Muscle of back (tissue), 11 donors: Measurements from ENCODE around the gene TXNDC9. TPM values are rescaled to one million over a fixed set of nuclear protein-coding genes. Genes with fewer than 3 reads are reported as not detected.
A peak's percentile ranks its signal among the peaks of the same experiment; 100 is the strongest.
"Not testable (repeated sequence)": the region's sequence is repeated elsewhere in the genome, so short reads cannot be mapped to it uniquely, and the experiment has no call there.

Experiments
- DNase-seq, 3 donors: peaks; one replicate each; pipeline versions ENCODE4 v3.0.0 to v3.0.0-alpha.2; 2013
- polyA plus RNA-seq, 10 donors: library from polyadenylated mRNA; unstranded; fragments of 120-200 nt; gene quantifications; one replicate each; pipeline ENCODE4 v1.2.1, GENCODE V29; 2013; ENCODE audit not compliant: insufficient read length in 10 of 10

Gene TXNDC9
- polyA plus RNA-seq, 10 donors: 22.4 to 27.9 (median 25.1) TPM

DNA sequence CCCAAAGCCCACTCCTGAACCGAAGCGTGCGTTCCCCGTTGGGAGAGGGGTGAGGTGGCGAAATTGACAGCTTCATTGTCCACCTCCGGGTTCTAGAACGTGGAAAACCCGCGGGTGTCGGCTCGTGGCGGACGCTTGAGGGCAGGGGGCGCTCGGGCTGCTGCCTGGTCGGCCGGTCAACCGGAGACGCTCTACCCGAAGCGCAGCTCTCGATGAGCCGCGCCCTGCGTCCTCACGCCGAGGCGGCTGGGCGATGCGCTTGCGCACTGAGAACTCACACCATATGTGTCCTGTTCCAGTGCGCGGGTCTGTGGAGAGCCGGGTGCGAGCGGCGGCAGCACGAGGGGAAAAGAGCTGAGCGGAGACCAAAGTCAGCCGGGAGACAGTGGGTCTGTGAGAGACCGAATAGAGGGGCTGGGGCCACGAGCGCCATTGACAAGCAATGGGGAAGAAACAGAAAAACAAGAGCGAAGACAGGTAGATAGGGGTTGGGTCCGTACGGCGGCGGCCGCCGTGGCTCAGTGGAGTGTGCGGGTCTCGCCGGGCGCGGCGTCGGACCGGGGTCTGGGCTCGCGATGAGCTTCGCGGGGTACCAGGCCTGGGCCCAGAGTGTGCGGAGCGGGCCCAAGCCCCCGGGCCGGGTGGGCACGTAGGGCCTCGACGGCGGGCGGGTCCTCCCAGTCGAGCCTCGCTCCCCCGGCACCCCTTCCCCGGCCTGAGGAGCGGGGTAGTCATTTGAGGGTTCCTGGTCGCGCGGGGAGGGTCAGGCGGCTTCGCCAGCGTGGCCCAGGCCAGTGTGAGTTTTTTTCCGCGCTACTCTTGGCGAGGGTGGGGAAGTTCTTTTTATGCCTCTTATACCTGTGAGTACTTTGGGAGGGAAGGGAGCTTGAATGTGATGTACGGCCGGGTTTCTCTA is 1.2 kb upstream of the TXNDC9 start, which contains the start of gene EIF5B:
Gene EIF5B, plus strand, starts transcription at position 277 of the 916 bp plus-strand sequence. Its CDS starts 166 bp downstream, at position 443.
- peak; percentile 96 to 98 (median 97) for DNase-seq

GRCh38 chr2:99336804-99337112 is 625 bp upstream of the TXNDC9 start:
- no peak for DNase-seq

DNA sequence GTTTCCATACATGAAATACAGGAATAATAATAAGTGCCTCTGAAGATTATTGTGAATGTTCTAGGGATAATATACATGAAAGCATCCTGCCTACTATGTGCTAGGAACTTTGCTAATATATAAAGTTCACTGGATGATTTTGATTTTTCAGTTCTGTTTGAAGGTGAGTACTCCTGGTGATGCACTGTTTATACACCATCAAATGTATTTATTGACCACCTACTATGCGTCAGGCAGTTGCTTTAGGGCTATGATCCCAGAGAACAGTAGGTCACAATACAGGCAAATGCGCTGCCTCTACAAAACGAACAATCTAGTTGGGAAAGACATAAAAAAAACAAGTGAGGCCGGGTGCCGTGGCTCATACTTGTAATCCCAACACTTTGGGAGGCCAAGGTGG is 10.7 kb downstream of the TXNDC9 start:
- DNase-seq: no peak

DNA sequence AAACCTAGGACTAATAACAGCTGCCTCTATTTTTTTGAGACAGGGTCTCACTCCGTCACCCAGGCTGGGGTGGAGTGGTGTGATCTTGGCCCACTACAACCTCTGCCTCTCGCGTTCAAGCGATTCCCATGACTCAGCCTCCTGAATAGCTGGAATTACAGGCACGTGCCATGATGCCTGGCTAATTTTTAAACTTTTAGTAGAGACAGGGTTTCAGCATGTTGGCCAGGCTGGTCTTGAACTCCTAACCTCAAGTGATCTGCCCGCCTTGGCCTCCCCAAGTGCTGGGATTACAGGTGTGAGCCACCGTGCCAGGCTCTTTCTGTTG is 18.3 kb downstream of the TXNDC9 start:
- not testable (repeated sequence) for DNase-seq

DNA sequence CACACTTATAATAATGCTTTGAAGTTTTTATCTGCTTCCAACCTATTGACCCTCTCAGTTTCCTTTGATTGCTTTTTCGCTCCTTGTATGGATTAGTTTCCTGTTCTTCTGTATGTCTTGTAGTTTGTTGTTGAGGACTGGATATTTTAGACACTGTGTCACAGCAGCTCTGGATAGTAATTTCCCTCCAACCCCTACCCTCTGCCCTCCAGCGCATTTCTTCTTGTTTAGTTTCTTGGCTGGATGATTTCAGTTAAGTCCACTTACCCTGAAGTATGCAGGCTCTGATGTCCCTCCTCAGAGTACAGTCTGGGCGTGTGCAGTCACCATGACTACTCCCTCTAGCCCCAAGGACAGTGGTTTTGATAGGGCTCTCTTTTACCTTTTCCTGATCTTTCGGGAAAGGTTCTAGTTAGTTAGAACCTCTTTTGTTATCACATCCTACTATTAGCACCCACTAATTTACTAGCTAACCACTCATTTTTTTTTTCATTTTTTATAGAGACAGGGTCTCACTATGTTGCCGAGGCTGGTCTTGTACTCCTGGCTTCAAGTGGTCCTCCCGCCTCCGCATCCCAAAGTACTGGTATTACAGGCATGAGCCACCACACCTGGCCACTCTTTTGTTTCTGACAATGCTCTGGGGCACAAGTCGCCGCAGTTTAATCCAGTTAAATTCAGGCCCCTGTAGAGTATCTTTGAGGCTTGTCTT is 18.8 kb downstream of the TXNDC9 start:
- DNase-seq: no peak

DNA sequence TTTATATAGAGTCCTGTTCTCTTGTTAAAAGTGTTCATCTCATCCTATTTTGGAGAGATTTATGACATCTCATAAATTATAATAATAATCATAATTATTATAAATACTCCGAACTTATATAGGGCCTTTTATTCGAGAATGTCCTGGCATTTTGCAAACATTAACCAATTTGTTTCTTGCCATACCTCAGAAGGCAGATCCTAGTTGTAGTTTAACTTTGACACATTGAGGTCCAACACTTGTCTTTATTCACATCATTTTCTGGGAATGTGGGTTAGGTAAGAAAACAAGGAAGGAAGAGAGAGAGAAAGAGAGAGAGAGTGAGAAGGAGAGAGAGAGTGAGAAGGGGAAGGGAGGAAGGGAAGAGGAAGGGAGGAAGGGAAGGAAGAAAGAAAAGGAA is 35.0 kb downstream of the TXNDC9 start, which contains the start of gene LYG1:
Gene LYG1, minus strand, starts transcription at position 101 of the 400 bp plus-strand sequence. CDS start 5,527 bp downstream, outside the sequence.
- not testable (repeated sequence) for DNase-seq

DNA sequence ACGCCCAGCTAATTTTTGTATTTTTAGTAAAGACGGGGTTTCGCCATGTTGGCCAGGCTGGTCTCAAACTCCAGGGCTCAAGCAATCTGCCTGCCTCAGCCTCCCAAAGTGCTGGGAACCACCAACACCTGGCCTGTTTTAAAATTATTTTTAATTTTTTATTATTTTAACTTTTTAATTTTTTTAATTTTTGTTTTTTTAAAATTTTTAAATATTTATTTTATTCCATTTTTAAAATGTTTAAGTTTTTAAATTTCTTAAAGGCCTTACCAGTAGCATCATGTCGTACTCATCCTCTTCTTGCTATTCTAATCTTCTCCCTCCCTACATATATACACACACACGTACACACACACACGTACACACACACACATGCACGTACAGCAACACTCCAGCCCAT is 36.6 kb downstream of the TXNDC9 start:
- DNase-seq: no peak

DNA sequence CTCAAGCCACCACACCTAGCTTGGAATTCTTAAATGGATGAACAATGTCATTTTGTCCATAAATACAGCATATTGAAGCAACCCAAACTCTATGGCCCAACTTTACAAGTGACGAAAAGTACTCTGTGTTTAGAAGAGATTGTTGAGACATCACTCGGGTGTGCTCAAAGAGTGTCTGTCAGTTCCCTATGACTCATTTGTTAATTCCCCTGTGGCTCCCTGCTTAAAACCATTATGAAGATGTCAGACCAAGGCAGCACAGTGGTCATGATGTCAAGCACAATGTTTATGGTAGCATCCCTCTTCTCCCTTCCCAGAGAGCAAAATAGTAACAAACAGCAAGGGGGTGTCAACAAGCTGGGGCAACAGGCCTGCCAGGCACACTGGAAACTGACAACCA is 38.1 kb downstream of the TXNDC9 start:
- peak in 1 of 3 donors; percentile 5 for DNase-seq

GRCh38 chr2:99285526-99285925 is 50.6 kb downstream of the TXNDC9 start:
- no peak for DNase-seq

GRCh38 chr2:99279969-99280695 is 56.0 kb downstream of the TXNDC9 start:
- no peak for DNase-seq

DNA sequence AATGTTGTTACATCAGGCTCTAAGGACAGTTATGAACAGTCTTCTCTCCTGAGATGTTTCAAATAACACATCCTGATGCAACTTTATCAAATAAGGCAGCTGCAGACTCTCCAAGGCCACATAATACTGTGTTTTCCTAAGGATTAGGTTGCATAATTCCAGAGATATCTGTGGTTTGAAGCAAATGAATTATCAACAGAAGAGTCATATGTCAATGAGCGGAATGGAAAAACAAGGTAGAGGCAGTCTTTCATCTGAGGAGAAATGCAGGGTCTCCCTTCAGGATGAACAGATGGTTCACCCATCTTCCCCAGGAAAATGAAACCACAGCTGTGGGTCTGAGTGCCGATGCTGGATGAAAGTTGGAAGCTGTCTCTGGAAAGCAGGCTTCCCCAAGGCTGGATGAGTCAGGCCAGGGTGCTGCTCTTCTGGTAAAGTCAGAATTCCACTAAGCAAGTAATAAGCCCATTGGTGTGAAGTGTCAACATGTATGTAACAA is 57.3 kb downstream of the TXNDC9 start:
- DNase-seq: peak in 1 of 3 donors; percentile 83

GRCh38 chr2:99278195-99278765 is 57.9 kb downstream of the TXNDC9 start:
- not testable (repeated sequence) for DNase-seq

DNA sequence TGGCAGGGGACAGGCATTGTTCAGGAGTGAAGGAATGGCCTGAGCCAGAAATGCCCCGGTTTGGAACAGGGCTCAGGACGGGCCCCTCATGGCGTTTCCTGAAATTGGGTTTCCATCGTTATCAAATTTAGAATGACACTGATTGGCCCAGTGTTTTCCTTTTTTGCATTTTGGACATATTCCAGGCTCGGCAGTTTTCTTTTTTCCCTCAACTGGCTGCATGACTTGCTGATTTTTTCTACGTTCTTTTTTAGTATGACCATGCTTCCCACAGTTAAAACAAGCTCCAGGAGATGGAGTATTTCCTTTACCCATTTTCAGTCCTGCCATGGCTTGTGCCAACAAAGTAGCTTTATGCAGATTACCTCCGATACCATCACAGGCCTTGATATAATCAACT is 60.3 kb downstream of the TXNDC9 start:
- DNase-seq: peak in 1 of 3 donors; percentile 2

Other genes with a start within 250 kb of the TXNDC9 start
- gene C2orf15, start 194.6 kb downstream of the TXNDC9 start, polyA plus RNA-seq: under 1 TPM; 0.13 to 0.71 (median 0.55) TPM
- 1 to 10 TPM; 1.3 to 3.9 (median 2.4) TPM for gene TSGA10, start 181.4 kb downstream of the TXNDC9 start, polyA plus RNA-seq
- 10 to 100 TPM in 1 of 10 donors, 1 to 10 TPM in 9; 6.3 to 11.6 (median 9.0) TPM for gene LIPT1, start 181.4 kb downstream of the TXNDC9 start, polyA plus RNA-seq
- 10 to 100 TPM; 17.4 to 30.9 (median 23.4) TPM for gene MITD1, start 155.3 kb downstream of the TXNDC9 start, polyA plus RNA-seq
- gene MRPL30, start 155.1 kb downstream of the TXNDC9 start, polyA plus RNA-seq: 10 to 100 TPM; 34.7 to 50.1 (median 41.5) TPM
- gene LYG2, start 80.7 kb downstream of the TXNDC9 start, polyA plus RNA-seq: under 1 TPM in 3 of 10 donors, not detected in 7; 0.26 to 0.73 (median 0.56) TPM
- gene LYG1, start 35.1 kb downstream of the TXNDC9 start, polyA plus RNA-seq: 1 to 10 TPM in 9 of 10 donors, under 1 TPM in 1; 0.91 to 4.6 (median 2.0) TPM
- 10 to 100 TPM; 45.7 to 64.2 (median 56.4) TPM for gene EIF5B, start 1.1 kb upstream of the TXNDC9 start, polyA plus RNA-seq
- gene REV1, start 153.7 kb upstream of the TXNDC9 start, polyA plus RNA-seq: 10 to 100 TPM; 23.4 to 45.4 (median 32.4) TPM